ENCODE data around the gene MBNL1.

The MBNL1 gene

DNA sequence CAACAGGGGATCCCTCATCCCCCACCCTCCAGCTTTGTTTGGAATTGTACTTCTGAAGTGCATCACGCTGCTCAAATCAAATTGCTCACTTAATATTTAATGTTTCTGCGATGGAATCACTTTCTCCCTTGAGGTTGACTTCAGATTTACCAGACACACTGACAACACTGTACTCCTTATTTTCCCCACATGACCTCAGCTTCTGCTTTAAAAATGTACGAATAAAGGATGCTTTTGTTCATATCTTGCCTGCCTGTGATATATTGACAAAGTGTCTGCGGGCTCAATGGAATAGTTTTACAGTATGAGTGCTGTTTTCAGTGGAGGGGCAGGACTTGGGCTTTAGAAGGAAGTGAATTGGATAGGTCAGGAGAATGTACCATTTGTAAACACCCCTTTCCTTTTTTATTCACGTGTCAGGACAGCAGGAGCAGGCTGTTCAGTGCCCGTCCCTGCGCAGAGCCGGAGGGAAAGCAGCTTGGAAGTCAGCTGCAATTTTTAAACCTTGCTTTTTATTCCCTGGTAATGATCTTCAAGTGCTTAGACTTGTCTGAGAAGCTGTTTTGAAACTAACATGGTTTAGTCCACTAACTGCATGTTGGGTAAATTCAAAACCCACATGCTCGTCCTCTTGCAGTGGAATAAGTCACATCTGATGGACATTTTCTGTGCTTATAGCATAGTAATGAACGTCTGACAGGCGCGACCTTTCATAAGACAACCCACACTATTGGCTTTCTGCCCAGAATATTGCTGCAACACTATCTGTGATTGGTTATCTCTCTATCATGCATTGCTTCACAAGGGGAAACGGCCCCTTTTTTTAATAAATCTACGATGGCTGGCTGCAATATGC lies 29.9 kb downstream of the MBNL1 start:
- peak; percentile 64 for DNase-seq (ENCODE audit: low spot score)

DNA sequence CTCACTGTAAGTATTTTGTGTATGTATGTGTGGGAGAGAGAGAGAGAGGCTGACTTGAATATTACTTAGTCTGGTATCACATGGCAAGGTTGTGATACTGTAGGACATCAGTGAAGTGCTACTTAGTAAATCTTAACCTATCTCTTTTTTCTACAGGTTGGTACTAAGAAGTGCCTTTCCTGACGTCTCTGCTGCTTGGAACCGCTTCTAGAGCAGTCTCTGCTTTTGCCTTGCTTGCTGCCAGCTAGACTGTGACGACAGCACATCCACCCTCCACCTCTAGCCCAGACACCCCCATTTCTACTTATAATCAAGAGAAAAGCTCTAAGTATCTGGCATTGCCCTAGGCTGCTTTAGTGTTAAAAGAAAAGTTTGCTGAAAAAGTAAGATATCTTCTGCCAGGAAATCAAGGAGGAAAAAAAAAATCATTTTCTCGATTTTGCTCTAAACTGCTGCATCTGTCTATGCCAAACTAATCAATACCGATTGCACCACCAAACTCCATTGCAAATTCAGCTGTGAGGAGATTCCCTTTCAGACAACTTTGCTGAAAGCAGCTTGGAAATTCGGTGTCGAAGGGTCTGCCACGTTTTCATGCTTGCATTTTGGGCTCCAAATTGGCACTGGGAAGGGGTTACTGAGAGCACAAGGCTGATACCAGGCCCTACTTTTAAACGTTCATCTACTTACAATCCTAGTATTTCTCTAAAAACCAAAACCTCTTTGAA lies 30.7 kb downstream of the MBNL1 start:
- no peak for DNase-seq (ENCODE audit: low spot score)

DNA sequence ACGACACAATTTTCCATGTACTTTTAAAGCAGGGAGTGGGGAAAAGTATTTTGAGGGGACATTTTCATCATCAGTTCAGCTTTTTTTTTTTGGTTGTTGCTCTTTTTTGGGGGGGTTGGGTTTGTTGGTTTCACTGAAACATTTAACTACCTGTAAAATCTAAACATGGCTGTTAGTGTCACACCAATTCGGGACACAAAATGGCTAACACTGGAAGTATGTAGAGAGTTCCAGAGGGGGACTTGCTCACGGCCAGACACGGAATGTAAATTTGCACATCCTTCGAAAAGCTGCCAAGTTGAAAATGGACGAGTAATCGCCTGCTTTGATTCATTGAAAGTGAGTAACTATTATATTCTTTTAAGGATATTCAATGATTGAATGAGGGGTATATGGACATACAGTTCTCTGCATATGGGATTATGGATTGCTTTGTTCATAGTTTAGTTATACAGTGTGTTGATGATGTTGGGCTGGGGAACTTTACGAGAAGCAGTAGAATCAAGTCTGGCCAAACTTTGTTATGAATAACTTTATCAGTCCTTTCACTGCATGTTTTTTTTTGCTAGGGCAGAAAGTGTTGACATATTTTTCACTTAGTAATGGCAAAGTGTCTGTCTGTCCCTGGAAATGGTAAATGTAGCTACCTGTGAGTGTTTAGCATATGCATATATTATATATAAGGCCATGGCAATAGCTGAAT lies 31.5 kb downstream of the MBNL1 start:
- no peak for DNase-seq (ENCODE audit: low spot score)

DNA sequence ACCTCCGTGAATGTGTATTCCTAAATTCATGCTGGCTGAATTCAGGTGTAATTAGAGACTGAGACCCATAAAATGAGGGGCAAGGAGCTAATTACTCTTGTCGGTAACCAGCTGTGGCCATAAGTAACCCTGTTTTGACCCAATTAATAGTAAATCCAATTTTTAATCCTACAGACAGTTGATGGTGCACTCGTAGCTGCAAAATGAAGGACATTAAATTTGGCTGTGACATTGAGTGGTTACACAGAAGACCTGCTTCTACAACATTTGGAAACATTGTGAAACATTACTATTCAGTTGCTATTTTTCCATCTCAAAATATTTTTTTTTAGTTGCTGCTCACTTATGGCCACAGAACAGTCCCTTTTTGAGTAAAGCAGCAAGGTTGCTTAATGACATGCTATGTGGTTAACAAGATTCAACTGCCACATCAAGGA lies 33.0 kb downstream of the MBNL1 start:
- no peak for DNase-seq (ENCODE audit: low spot score)

DNA sequence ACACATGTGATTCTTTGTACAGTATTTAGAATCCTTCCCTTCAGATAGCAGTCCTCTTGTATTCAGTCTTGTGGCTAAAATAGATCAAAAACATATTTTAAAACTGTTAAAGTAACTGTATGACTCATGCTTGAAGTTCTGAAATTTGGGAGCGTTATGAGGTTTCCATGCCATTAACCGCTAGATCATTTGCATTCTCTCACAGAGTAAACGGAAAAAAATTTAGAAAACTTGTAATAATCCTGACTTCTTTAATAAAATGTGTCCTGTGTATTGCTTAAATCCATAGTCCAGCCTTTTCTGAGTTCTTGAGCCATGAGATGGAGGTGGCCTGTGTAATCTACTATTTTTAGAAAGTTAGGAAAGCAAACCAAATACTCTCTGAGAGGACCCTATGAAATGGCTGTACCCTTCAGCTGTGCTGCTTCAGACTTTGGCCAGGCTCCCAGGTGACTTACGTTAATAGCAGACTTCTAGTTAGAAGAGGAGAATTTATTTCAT lies 33.8 kb downstream of the MBNL1 start:
- no peak for DNase-seq (ENCODE audit: low spot score)

DNA sequence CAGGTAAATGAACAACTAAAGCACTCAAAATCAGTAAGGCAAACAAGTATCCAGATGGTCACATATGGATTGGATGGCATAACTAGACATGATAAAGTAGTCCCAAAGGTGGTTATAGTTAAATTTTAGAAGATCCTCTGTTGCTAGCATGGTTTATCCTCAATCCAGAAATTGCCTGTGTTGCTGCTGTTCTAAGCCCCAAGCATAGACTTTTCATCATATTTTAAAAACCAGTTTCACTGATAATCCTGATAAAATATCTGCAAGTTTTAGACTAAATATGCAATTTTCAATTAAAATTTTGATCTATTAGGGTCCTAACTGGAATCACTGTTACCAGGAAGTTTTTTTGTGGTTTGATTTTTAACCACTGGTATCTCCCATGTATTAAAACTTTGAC lies 35.4 kb downstream of the MBNL1 start:
- DNase-seq (ENCODE audit: low spot score), result no peak

DNA sequence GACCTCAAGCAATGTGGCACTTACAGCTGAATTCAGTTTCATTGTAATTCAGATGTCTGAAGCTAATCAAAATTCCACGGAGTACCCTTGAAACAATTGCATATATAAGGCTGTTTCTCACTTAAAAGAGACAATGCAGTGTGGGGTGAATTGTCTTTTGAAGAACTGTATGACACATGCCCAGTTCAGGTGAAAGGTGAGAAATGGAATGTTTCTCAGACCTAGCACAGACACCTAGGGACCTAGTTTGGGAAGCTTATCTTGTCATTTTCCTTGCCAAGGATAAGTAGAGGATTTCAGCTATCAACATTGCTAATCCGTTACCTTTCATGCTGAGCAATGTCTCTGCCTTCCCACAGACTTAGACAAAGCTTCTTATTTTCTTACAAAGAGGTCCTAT lies 36.3 kb downstream of the MBNL1 start:
- DNase-seq (ENCODE audit: low spot score), result no peak

DNA sequence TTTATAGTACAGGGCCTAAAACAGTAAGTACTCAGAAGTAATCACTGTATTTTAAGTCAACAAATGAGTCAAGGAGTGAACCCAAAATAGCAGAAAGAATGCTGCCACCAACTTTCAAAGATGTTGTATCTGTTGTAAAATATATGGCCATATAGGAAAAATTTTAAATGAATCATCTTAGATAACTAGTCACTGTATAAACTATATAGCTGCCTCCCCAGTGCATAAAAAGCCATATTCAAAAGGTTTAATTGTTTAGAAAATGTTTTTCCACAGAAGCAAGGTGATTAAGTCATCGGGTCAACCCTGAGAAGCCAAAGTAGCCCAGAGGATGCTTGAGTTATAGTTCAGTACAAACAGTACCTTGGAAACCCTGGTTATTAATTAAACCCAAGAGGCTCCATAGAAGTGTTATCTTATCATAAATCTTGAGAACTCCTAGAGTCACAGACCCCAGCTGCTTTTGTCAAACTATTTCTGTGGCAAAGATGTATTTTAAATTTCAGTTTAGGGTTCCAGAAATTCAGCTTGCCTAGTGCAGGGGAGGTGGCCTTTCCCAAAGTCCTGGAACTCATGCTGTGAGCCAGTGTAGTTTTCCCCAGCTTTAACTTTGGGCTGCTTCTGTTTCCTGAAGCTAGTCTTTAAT lies 39.2 kb downstream of the MBNL1 start:
- DNase-seq (ENCODE audit: low spot score), result no peak

DNA sequence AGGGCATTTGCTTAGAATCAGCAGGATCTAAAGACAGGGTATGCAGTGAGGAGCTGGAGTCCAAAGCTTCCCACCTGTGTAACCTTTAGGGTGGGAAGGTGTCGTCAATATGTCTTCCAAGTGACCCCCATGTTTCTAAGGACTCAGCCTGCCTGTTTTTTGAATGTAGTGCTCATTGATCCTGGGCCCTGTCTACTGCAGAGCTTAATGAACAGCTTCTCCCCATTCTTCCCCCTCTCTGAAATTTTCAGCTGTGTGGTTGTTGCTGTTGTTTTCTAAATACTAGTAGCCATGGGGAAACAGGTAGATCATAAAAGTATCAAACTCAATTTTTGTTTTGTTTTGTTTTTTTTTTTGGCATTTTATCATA lies 39.7 kb downstream of the MBNL1 start:
- DNase-seq (ENCODE audit: low spot score), result no peak

DNA sequence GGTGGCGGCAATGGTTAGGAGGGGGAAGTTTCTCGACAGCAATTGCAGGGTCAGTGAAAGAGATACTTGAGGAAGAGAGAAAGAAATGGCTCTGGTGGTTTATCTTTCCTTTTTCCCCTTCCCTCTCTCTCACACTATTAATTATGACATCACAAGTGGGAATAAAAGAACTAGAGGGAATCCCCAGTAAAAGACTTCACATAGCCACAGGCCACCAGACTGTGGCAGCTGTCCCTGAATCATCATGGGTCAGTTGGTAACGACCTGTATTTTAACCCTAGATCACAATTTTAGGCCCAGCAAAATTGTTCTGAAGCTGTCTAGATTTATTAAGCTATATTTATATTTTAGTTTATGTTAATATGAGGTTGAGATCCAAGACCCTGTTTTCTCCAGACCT lies 40.3 kb downstream of the MBNL1 start:
- no peak for DNase-seq (ENCODE audit: low spot score)

DNA sequence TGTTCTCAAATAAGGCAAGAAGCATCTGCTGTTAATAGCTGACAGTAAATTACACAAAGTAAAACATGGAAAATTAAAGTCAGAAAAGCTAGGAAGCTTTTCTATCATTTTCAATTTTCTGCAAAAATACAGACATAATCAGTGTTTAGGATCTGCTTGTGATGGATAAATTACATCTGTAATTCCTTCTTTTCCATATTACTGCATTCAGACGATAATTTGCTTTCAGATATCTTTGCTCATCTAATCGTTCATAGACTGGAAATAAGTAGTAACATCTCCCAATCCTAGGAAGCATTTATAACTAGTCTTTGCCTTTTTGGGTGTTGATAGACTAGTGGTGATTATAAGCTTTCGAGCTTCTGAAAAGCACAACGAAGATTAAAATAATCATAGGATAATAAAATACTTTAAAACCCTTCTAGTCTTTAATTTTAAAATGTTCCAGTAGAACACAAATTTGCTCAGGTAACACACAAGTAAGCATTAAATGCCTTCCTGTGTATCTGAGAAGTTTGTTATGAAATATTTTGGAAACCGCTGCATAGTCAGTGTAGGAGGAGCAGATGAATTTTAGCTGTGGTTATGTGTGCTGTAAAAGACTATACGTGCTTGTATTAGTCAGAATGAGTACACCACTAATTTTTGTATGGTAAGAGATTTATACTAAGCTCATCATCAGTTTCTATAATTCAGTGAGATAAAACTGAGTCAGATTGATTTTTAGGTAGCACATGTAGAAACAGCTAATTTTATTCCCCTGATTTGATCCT lies 41.0 kb downstream of the MBNL1 start:
- DNase-seq (ENCODE audit: low spot score), result no peak

DNA sequence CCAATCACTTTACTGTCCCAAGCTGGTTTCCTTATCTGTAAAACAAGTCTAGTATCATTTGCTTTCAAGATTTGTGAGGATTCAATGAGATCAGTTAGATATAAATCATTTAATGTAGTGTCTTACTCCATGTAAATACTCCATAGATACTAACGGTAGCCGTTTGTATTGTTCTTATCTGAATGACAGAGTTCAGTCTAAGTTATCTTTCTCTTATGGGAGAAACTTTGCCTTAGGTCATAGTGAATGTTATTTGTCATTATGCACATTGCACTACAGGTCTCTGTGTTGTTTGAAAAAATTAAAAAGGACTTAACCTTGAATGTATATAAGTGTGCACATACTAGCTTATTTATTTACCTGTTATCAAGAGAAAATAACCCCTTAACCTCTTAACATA lies 44.7 kb downstream of the MBNL1 start:
- no peak for DNase-seq (ENCODE audit: low spot score)

DNA sequence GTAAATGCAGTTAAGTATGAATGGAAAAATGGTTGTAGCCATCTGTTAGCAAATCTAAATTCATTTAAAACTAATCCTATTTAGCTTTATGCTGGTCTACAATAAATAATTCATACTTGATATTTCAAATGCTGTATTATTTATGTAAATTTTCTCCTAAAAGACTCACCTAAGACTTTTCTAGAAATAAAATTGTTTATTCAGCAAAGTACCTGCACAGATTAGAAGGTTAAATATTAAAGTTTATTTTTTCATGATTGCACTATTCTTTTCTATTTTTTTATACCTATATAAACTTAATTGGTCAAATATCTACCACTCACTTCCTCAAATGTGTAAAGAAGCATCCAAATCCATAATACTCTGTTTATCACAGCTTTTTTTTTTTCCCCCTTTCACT lies 45.2 kb downstream of the MBNL1 start:
- DNase-seq (ENCODE audit: low spot score), result no peak

DNA sequence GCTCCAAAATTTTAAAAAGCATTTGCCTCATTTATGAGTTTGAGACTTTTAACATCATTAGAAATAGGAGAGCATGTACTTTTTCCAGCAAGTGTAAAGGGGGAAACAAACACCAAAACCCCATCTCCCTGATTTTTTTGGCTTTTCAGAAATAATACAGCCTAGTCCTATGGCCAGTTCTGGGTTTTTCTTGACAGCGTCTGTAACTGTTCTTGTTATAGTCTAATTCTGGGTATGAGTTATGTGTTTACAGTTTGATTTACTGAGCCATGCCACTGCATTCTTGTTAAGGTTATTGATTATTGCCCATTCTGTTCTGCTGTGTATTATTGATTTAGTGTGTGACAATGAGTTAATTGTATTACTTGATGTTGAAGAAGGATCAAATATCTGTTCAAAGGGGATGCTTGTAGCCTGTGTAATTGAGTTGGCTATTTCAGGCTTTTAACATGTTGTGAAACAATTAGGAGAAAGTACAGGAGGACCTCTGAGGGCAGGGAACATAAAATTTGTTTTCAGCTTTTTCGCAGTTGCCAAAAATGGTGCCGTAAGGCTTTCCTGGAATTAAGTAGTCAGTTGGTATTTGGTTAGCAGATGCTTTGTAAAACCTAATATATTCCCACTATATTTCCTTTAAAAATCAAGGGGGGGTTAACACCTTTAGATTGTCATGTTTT lies 46.1 kb downstream of the MBNL1 start:
- no peak for DNase-seq (ENCODE audit: low spot score)

DNA sequence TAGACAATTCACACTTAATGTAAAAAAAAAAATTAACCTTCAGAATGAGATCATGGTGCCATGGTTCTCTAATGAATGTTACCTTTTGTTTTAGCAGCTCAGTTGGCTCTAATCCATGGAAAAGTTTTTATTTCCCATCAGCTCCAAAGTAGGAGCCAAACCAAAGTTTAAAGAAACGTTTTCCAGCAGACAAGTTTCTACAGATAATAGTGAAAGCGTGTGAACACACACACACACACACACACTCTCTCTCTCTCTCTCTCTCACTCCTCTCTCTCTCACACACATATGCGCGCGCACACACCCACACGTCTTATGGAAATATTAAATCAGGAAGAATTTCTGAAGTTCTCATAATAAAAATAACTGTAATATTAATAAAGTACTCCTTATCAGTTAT lies 46.9 kb downstream of the MBNL1 start:
- DNase-seq (ENCODE audit: low spot score), result no peak

DNA sequence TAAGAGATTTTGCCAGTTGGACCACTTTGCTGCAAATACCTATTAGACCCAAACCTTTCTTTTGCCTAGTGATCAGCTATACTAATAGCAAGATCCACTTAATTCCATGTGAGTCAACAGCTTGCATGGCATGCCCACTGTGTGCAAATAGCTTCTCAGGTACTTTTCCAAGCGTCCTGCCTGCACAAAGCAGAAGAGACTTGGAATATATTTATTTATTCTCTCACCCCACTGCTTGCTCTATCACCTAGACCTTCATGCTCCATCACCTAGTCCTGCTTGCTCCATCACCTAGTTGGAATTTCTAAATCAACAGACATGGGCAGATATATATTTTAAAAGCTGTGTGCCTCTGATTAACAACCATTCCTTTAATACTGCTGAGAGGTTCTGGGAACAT lies 47.6 kb downstream of the MBNL1 start:
- DNase-seq (ENCODE audit: low spot score), result no peak

DNA sequence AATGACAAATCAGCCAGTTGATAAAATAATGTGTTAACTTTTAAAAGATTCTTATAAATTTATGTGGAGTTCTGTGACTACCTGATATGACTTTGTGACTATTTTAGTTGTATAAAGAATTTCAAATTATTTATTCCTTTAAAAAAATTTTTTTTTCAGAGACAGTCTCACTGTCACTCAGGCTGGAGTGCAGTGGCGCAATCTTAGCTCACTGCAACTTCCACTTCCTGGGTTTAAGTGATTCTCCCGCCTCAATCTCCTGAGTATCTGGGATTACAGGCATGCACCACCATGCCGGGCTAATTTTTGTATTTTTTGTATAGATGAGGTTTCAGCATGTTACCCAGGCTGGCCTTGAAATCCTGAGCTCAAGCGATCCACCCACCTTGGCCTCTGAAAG lies 48.5 kb downstream of the MBNL1 start:
- DNase-seq (ENCODE audit: low spot score), result no peak

DNA sequence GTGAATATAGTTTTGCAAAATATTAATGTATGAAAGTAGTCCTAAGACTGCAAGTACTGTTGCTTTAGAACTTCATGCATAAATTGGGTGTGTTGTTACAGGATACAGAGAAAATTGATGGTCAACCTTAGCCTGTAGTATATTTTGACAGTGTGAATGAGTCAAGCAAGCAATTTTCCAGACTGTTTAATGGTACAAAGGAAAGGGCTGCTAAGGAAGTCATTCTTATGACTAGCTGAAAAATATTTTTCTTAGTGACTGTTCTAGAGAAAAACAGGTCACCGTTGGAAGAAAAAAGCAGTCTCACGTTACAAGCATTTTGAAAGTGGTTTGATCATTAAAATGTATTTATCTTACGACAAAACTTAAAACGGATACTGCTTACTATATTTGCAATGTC lies 49.2 kb downstream of the MBNL1 start:
- no peak for DNase-seq (ENCODE audit: low spot score)

DNA sequence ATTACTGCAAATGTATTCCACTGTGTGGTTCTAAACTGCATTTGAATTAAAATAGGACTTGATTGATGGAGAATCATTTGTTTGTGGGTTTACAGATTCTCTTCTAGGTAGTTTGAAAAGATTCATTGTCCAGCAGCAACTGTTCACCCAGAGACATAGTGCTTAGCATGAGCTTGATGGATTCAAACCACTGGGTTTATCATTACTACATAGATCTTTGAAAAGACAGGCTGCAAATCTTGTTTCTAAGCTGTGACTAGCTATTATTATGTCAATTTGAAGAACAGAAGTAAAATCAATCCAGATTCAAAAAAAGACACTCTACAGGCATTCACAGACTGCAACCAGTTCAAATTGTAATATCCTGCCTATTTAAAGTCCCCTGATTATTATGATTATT lies 49.8 kb downstream of the MBNL1 start:
- no peak for DNase-seq (ENCODE audit: low spot score)

DNA sequence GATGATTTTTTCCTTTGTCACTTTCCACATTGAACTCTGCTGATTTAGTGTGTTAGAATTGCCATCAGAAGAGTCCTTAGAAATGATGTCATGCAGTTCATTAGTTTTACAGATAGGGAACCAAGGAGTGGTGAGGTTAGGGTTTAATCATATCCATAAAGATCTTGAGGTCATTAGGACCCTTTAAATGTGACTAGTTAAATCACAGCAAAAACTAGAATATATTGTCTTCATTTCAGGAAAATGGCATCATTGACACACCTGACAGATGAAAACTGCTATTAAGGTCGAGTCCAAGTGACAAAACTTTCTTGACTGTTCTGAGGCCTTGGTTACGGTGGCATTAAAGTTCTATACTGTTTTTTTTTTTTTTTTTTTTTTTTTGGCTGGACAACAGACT lies 50.5 kb downstream of the MBNL1 start:
- no peak for DNase-seq (ENCODE audit: low spot score)
